ENCODE results near the gene PHB1. TPM values are rescaled to one million over a fixed set of nuclear protein-coding genes. Genes with fewer than 3 reads are reported as not detected.

PHB1 gene
- polyA plus RNA-seq, 3 donors from 2014 or later: 166 to 274 (median 228) TPM

DNA sequence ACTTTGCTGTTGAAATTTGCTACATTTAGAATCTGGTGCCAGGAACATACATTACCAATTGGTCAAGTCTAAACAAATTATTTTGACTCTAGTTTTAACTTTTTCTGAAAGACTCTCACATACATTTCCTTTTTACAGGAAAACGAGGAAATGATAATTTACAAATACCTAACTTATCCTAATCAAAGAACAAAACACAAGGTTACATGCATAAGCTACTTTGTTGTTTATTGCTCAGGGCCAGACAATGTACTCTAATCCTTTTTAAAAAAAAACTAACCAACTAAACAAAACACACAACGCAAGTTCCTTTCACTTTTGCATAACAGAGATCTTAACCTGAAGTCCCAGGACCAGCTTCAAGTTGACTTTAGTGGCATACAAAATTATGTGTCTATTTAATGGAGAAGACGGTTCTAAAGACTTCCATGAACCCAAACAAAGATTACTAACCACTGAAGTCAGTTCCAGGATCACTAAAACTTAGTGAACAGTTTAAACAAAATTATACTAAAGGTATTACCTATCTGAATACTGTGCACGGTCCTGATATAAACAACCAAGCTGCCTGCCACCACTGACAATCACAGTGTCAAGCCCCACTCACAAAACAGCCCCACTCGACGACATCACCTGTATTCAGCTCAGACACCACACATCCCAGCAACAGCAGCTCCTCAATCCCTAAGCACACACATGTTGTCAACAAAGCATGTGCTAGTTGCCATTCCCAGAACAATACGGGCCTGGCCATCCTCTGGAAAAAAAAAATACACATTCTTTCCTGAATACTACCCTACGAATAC is 54.5 kb downstream of the PHB1 start:
- peaks cover 66 to 69% of the 10 kb centered on the region in 2 donors for H3K4me1 Mint-ChIP-seq
- no peaks in the 10 kb centered on the region for H3K36me3 Mint-ChIP-seq
- peak overlapping the region; percentile 92 to 97 (median 93) for H3K4me3 Mint-ChIP-seq
- DNase-seq: peak; percentile 19 to 39 (median 34)
- H3K27ac Mint-ChIP-seq: peak overlapping the region; percentile 90 to 98 (median 95)
- H3K9me3 Mint-ChIP-seq: no peaks in the 10 kb centered on the region
- peaks cover 12 to 17% (median 15%) of the 10 kb centered on the region in 3 donors for H3K27me3 Mint-ChIP-seq (ENCODE audit: low read depth in 3 of 3)

DNA sequence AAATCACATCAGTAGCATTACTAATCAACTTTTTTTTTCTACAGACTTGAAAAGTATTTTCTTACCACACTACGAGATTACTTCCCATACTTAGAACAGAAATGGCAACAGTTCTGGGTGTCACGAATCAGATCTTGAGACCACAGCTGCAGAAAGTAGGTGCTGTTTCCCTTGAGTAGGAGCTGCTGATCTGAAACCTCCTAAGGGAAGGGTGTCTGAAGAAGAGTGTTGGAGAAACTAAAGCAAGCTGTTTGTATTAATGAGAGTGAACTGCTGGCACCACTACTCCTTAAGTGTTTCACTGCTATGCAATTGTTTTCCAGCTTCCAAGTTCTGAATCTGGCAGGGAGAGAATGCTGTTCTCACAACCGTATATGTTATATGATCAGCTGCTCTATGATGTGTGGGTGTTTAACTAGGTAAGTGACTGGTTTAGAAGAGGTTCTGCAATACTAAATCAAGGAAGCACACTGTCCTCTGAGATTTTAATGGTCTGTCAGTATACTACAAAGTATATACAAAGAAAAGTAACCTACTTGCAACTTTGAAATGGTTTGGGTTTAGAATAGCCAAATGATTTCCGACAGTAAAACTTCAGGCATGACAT is 55.9 kb downstream of the PHB1 start:
- no peaks in the 10 kb centered on the region for H3K36me3 Mint-ChIP-seq
- peak overlapping the region; percentile 75 to 97 (median 93) for H3K4me3 Mint-ChIP-seq
- peak overlapping the region; percentile 90 to 98 (median 95) for H3K27ac Mint-ChIP-seq
- peak in 2 of 3 donors; percentile 32 to 48 for DNase-seq
- peaks cover 12 to 17% (median 15%) of the 10 kb centered on the region in 3 donors for H3K27me3 Mint-ChIP-seq (ENCODE audit: low read depth in 3 of 3)
- peaks cover 58 to 63% of the 10 kb centered on the region in 2 donors for H3K4me1 Mint-ChIP-seq
- H3K9me3 Mint-ChIP-seq: no peaks in the 10 kb centered on the region

DNA sequence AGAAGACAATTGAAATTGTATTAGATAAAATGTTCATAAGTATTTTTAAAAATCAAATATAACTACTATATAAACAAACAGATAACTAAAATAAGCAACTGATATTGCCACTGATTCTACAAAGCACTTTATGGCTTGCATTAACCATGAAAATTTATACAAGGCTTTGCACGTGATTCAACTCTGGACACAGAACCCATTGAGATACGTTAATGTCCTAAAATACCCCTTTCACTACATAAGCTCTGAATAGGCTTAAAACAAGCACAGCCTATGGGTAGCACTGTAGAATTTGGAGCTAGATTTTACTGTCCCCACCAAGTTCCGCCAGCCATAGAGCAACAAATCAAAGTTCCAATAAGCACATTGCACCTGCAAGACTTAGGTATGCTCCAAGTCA is 57.2 kb downstream of the PHB1 start:
- H3K4me3 Mint-ChIP-seq: peak overlapping the region in 4 of 5 donors; percentile 75 to 95 (median 93)
- peaks cover 8 to 13% (median 11%) of the 10 kb centered on the region in 3 donors for H3K27me3 Mint-ChIP-seq (ENCODE audit: low read depth in 3 of 3)
- DNase-seq: no peak
- peaks cover 64 to 71% of the 10 kb centered on the region in 2 donors for H3K4me1 Mint-ChIP-seq
- no peaks in the 10 kb centered on the region for H3K36me3 Mint-ChIP-seq
- H3K27ac Mint-ChIP-seq: peak overlapping the region; percentile 90 to 98 (median 95)
- H3K9me3 Mint-ChIP-seq: no peaks in the 10 kb centered on the region

- no peak for DNase-seq
- Mint-ChIP-seq H3K4me1 (peaks cover 64 to 72% of the 10 kb centered on the region in 2 donors), H3K9me3 (no peaks in the 10 kb centered on the region), H3K27ac (peak overlapping the region in 3 of 6 donors; percentile 78 to 87 (median 79)), H3K27me3 (ENCODE audit: low read depth in 3 of 3) (peaks cover 4 to 9% (median 8%) of the 10 kb centered on the region in 3 donors), H3K36me3 (no peaks in the 10 kb centered on the region), H3K4me3 (peak overlapping the region in 1 of 5 donors; percentile 4)
Measured at GRCh38 chr17:49356320-49356719, 58.4 kb downstream of the PHB1 start.

Other genes starting within 250 kb of the PHB1 start
- gene GNGT2, start 204.3 kb downstream of the PHB1 start, polyA plus RNA-seq: 100 to 1,000 TPM; 110 to 238 (median 131) TPM
- 100 to 1,000 TPM; 149 to 338 (median 289) TPM for gene ABI3, start 204.2 kb downstream of the PHB1 start, polyA plus RNA-seq
- gene PHOSPHO1, start 184.1 kb downstream of the PHB1 start, polyA plus RNA-seq: 1 to 10 TPM in 2 of 3 donors, under 1 TPM in 1; 0.77 to 3.6 (median 2.0) TPM
- 10 to 100 TPM in 2 of 3 donors, 1 to 10 TPM in 1; 9.7 to 25.8 (median 16.0) TPM for gene ZNF652, start 52.6 kb downstream of the PHB1 start, polyA plus RNA-seq
- under 1 TPM in 1 of 3 donors, not detected in 2; 0.45 TPM for gene NGFR, start 80.4 kb upstream of the PHB1 start, polyA plus RNA-seq
- gene NXPH3, start 161.0 kb upstream of the PHB1 start, polyA plus RNA-seq: not detected